DOHH2 (cell line): ENCODE data around the gene CHD8.
"Not testable (repeated sequence)": the region's sequence is repeated elsewhere in the genome, so short reads cannot be mapped to it uniquely, and the experiment has no call there.

Experiments used
- H3F3A ChIP-seq: fragments of 200-600 bp; sonication (generic), shearing (Covaris generic); 2 replicates; pipeline ENCODE4 v1.6.0; 2016; ENCODE audit warnings: antibody characterized with exemption, mild to moderate bottlenecking; ENCODE audit not compliant: control insufficient read depth, insufficient read depth
- H3K27ac ChIP-seq: fragments of 200-600 bp; sonication (generic); 2 replicates; pipeline ENCODE4 v1.5.1; 2014; ENCODE audit warnings: low read depth, mild to moderate bottlenecking, low read length, moderate library complexity
- H3K27me3 ChIP-seq: fragments of 200-600 bp; sonication (generic); 2 replicates; pipeline ENCODE4 v1.6.1; 2014; ENCODE audit warnings: mild to moderate bottlenecking, low read length, mixed read lengths; ENCODE audit not compliant: control insufficient read depth
- H3K36me3 ChIP-seq: fragments of 200-600 bp; sonication (generic); 2 replicates; pipeline ENCODE4 v1.6.1; 2014; ENCODE audit warnings: mild to moderate bottlenecking, low read length, moderate library complexity, mixed read lengths; ENCODE audit not compliant: control insufficient read depth
- H3K4me1 ChIP-seq: fragments of 200-600 bp; sonication (generic); 2 replicates; pipeline ENCODE4 v1.6.1; 2014; ENCODE audit warnings: mild to moderate bottlenecking, low read length, mixed read lengths; ENCODE audit not compliant: control insufficient read depth
- H3K4me2 ChIP-seq: fragments of 200-600 bp; sonication (generic); 2 replicates; pipeline ENCODE4 v1.6.0; 2014; ENCODE audit warnings: mild to moderate bottlenecking, low read length, moderate library complexity
- H3K4me3 ChIP-seq: fragments of 200-600 bp; sonication (generic); 2 replicates; pipeline ENCODE4 v1.5.1; 2014; ENCODE audit warnings: mild to moderate bottlenecking, low read length, mixed read lengths
- H3K79me2 ChIP-seq: fragments of 200-600 bp; sonication (generic); 2 replicates; pipeline ENCODE4 v1.6.1; 2014; ENCODE audit warnings: mild to moderate bottlenecking, low read length, mixed read lengths; ENCODE audit not compliant: control insufficient read depth
- H3K9me2 ChIP-seq: fragments of 200-600 bp; sonication (generic); replicated peaks from 2 replicates; pipeline ENCODE4 v1.6.1; 2014; ENCODE audit warnings: mild to moderate bottlenecking, low read length, mixed read lengths; ENCODE audit not compliant: control insufficient read depth
- H3K9me3 ChIP-seq: fragments of 200-600 bp; sonication (generic); 2 replicates; pipeline ENCODE4 v1.6.1; 2014; ENCODE audit warnings: antibody characterized with exemption, low read length, mixed read lengths; ENCODE audit not compliant: control insufficient read depth, insufficient read depth
- H4K20me1 ChIP-seq: fragments of 200-600 bp; sonication (generic); 2 replicates; pipeline ENCODE4 v1.6.0; 2014; ENCODE audit warnings: low read depth, mild to moderate bottlenecking, antibody characterized with exemption, low read length, moderate library complexity; ENCODE audit not compliant: control insufficient read depth, insufficient read depth
- EZH2phosphoT487 ChIP-seq: fragments of 200-600 bp; sonication (generic); IDR thresholded peaks from 2 replicates; pipeline ENCODE4 v1.6.1; 2017; ENCODE audit warnings: borderline replicate concordance, mild to moderate bottlenecking, antibody characterized with exemption, low read length, moderate library complexity, mixed read lengths
- TF ChIP-seq, protein P1 (sequence below): fragments of 200-600 bp; sonication (generic); IDR thresholded peaks from one replicate; pipeline ENCODE4 v1.5.1; 2014; ENCODE audit warnings: antibody characterized with exemption, mild to moderate bottlenecking, low read depth, low read length; ENCODE audit not compliant: poor library complexity, severe bottlenecking

CHD8 gene

DNA sequence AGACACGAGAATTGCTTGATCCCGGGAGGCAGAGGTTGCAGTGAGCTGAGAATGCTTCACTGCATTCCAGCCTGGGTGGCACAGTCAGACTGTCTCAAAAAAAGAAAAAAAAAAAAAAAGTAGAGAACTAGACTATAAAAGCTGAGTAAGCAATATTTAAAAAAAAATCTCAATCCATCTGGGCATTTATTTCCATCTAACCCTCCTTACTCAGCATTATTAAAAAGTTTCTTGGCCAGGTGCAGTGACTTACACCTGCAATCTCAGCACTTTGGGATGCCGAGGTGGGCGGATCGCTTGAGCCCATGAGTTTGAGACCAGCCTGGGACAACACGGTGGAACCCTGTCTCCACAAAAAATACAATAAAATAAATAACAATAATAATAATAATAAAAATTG is 76.6 kb downstream of the CHD8 start:
- Histone ChIP-seq H3K9me3 (no peaks in the 10 kb centered on the region), H4K20me1 (peaks cover 24% of the 10 kb centered on the region), H3K27ac (no peak overlapping the region), H3K36me3 (peaks cover 87% of the 10 kb centered on the region), H3K4me1 (peaks cover 26% of the 10 kb centered on the region), H3K9me2 (no peaks in the 10 kb centered on the region), H3K4me3 (no peak overlapping the region), H3F3A (peaks cover 6% of the 10 kb centered on the region), H3K79me2 (peaks cover 98% of the 10 kb centered on the region), H3K4me2 (no peak overlapping the region), H3K27me3 (no peaks in the 10 kb centered on the region)
- no peak for TF ChIP-seq EZH2phosphoT487
- TF ChIP-seq, protein P1, sequence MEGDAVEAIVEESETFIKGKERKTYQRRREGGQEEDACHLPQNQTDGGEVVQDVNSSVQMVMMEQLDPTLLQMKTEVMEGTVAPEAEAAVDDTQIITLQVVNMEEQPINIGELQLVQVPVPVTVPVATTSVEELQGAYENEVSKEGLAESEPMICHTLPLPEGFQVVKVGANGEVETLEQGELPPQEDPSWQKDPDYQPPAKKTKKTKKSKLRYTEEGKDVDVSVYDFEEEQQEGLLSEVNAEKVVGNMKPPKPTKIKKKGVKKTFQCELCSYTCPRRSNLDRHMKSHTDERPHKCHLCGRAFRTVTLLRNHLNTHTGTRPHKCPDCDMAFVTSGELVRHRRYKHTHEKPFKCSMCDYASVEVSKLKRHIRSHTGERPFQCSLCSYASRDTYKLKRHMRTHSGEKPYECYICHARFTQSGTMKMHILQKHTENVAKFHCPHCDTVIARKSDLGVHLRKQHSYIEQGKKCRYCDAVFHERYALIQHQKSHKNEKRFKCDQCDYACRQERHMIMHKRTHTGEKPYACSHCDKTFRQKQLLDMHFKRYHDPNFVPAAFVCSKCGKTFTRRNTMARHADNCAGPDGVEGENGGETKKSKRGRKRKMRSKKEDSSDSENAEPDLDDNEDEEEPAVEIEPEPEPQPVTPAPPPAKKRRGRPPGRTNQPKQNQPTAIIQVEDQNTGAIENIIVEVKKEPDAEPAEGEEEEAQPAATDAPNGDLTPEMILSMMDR: no peak

DNA sequence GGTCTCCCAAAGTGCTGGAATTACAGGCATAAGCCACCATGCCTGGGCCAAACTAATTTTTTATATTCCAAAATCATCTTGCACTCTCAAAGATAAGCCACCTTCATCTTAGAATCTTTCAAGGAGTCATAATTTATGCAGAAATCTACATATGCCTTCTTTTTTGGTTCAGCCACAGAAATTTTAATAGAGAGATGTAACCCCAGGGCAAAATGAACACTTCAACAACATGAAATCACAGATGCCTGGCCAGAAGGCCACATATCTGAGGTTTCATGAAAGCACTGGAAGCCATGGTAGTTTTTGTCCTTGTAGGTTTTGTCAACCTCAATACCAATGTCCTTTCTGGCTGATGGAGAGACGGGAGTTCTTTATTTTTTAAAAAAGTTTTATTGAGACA is 81.9 kb downstream of the CHD8 start:
- TF ChIP-seq EZH2phosphoT487: no peak
- TF ChIP-seq, protein P1: no peak
- Histone ChIP-seq H3K9me3 (no peaks in the 10 kb centered on the region), H3K4me2 (no peak overlapping the region), H3K27ac (no peak overlapping the region), H3K36me3 (peaks cover 96% of the 10 kb centered on the region), H4K20me1 (peaks cover 18% of the 10 kb centered on the region; the same call in 1 of the 2 replicates), H3K9me2 (no peaks in the 10 kb centered on the region), H3K4me1 (no peaks in the 10 kb centered on the region), H3K79me2 (peaks cover 87% of the 10 kb centered on the region), H3K27me3 (no peaks in the 10 kb centered on the region), H3F3A (peaks cover 13% of the 10 kb centered on the region), H3K4me3 (no peak overlapping the region)

DNA sequence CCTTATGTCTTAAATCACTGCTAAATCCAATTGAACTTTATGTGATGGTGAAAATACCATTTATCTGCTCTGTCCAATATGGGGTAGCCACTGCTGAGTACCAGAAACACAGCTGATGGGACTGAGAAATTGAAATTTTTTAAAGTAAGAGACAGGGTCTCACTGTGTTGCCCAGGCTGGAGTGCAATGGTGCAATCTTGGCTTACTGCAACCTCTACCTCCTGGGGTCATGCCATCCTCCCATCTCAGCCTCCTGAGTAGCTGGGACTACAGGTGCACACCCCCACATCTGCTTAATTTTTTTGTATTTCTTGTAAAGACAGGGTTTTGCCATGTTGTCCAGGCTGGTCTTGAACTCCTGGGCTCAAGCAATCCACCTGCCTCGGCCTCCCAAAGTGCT is 83.1 kb downstream of the CHD8 start:
- not testable (repeated sequence) for H3K4me3 ChIP-seq, H3K4me2 ChIP-seq, H3K4me1 ChIP-seq, H3K9me3 ChIP-seq, H3K27me3 ChIP-seq, H3K9me2 ChIP-seq, H3F3A ChIP-seq, H3K27ac ChIP-seq
- peaks cover 98% of the 10 kb centered on the region for H3K36me3 ChIP-seq
- H4K20me1 ChIP-seq: peaks cover 20% of the 10 kb centered on the region; the same call in 1 of the 2 replicates
- peaks cover 81% of the 10 kb centered on the region for H3K79me2 ChIP-seq

DNA sequence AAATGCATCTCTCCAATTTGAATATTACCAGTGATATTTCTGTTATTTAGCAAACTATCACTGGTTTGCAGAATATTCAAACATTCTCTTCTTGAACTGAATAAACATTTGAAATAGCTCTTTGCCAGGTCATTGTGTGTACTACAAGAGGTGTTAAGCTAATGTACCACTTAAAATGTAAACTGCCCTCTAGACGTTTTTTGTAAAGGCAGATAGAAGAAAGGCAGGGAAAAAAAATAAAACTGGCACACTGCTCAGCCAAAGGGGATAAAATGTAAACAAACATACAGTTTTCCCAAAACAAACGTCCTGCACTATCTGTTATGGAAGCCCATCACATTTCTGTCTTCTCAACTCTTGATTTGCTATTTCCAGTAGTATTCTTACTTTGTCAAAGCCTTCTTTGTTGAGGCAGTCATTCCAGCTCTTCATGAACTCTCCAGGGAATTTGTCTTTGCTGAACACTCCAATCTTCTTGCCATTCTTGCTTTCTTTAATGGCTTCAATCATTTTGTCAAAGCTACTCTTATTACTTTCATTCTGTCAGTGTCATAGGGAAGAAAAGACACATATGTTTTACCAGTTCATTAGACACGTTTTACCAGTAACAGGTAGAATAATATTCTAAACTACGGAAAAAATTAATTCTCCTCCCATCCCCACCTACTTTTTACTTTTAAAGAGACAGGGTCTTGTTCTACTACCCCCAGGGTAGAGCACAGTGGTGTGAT is 85.8 kb downstream of the CHD8 start:
- Histone ChIP-seq H3K9me2 (no peaks in the 10 kb centered on the region), H3K27me3 (no peaks in the 10 kb centered on the region), H3K79me2 (peaks cover 55% of the 10 kb centered on the region), H3F3A (peaks cover 7% of the 10 kb centered on the region; the same call in 1 of the 2 replicates), H3K27ac (no peak overlapping the region), H3K4me3 (no peak overlapping the region), H3K9me3 (no peaks in the 10 kb centered on the region), H3K4me2 (no peak overlapping the region), H4K20me1 (0 out of 2 replicates have a peak, but pooled peaks cover 12% of the 10 kb centered on the region), H3K36me3 (peaks cover 98% of the 10 kb centered on the region), H3K4me1 (peaks cover 4% of the 10 kb centered on the region; the same call in 1 of the 2 replicates)
- no peak for TF ChIP-seq EZH2phosphoT487
- TF ChIP-seq, protein P1: no peak
